Hematopoietic multipotent progenitor cell treated with erythropoietin and hydrocortisone succinate and interleukin-3 and kit ligand, for 17 days (in vitro differentiated cells): Measurements from ENCODE around the gene FOXC2.

Source experiments
- DNase-seq: peaks from one replicate; pipeline ENCODE4 v3.0.0-alpha.2; 2015; ENCODE audit warnings: low spot score

The FOXC2 gene

DNA sequence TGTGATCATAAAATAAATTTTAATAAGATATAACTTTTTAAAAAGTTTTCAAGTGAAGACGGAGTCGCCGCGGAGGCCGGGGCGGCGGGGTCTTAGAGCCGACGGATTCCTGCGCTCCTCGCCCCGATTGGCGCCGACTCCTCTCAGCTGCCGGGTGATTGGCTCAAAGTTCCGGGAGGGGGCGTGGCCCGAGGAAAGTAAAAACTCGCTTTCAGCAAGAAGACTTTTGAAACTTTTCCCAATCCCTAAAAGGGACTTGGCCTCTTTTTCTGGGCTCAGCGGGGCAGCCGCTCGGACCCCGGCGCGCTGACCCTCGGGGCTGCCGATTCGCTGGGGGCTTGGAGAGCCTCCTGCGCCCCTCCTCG lies at the start of gene FOXC2:
TSS of gene FOXC2 (plus strand) at position 229 of the 365 bp plus-strand sequence. CDS start 507 bp downstream, outside the sequence.
- no peak for DNase-seq

DNA sequence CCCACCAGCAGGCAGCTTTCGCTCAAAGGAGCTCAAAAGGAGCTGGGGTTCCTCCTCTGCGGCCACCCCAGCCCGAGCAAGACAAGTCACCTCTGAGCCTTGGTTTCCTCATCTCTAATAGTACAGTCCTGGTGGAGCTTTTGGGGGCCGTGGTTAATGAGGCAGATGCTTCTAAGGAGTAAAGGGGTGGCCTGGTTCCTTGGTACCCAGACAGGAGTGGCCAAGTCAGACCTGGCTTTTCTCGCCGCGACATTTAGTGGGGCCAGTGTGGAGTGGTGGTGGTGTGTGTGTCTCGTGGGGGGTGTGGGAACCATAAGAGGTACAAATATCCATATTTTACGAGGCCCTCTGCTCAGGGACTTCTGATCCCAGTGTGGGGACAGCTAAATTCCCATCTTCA lies 49.6 kb upstream of the FOXC2 start:
- no peak for DNase-seq

DNA sequence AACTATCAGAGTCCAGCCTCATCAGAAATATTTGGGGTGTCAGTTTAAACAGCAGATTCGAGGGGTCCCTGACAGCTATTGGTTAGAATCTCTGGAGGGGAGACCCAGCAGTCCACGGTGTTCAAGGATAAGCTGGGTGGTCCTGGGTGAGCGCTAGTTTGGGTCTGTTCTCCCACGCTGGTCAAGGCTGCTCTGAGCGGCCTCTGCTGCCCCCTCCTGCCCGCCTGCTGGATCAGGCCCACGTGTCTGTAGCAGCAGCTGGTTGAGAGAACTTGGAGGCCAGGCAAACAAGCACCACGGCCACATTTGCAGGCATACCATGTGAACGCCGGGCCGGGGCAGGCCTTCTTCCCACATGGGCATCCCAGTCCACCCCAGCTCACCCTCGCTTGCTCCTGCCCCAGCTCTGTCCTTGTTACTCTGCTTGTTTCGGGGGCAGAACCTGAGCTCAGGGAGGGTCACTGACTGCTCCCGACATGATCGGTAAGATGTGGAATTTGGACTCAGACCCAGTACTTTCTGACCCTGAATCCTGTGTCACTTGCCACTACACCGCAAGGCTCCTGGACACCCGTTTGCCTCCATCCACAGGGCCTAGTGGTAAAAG lies 48.9 kb upstream of the FOXC2 start:
- DNase-seq, result no peak

DNA sequence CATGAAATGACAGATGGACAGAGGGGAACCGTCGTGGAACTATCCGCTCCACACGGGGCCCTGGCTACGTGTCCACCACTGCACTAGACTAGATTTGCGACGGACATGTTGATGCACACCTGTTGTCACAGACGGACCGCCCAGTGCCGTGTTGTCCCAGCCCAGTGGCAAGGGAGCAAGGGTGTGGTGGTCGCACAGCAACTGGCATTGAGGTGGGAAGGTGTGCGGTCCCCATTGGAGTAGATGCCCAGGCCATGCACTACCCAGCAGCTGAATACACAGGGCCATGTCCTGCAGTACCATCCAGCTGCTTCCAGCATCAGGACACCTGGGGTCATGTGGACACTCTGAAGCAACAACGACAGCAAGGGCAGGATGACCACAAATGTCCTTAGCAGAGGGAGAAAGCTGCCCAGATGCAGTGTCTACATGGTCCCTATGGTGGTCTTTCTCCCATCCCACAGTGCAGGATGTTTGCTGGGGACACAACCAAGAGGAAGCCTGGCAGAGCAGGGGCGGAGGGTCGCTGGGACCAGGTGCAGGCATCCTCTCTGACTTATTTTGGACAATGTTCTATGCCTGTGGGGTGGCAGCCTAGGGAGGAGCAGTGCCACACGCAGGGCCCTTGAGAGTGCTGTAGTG lies 47.5 kb upstream of the FOXC2 start:
- DNase-seq, result no peak

DNA sequence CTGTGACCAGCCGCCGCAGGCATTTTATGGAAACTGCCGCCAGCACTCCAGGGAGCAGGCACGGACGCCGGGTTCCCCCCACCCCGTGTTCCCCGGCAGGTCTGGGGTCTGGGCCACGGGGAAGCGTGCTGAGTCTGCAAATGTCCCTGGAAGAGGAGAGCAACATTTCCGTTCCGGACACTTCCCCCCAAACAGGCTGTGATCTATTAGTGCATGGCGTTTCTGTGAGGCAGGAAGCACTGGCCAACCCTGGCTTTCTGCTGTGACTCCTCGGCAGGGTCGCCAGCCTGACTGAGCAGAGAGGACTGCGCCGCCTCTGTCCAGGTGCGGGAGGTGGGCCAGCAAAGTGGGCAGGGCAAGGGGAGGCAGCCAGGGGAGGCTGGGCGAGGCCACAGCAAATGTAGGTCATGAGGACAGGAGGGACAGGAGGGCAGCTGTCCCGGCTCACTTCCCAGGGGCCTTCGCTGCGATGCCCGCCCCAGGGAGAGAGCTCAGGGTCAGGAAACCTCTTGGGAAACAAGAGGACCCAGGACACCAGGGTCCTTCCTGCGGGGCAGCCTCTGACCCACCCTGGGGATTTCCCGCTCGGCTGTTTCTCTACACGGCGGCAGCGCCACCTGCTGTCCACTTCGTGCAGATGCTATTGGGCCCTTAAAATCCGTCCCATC lies 46.8 kb upstream of the FOXC2 start:
- DNase-seq, result peak; percentile 45

DNA sequence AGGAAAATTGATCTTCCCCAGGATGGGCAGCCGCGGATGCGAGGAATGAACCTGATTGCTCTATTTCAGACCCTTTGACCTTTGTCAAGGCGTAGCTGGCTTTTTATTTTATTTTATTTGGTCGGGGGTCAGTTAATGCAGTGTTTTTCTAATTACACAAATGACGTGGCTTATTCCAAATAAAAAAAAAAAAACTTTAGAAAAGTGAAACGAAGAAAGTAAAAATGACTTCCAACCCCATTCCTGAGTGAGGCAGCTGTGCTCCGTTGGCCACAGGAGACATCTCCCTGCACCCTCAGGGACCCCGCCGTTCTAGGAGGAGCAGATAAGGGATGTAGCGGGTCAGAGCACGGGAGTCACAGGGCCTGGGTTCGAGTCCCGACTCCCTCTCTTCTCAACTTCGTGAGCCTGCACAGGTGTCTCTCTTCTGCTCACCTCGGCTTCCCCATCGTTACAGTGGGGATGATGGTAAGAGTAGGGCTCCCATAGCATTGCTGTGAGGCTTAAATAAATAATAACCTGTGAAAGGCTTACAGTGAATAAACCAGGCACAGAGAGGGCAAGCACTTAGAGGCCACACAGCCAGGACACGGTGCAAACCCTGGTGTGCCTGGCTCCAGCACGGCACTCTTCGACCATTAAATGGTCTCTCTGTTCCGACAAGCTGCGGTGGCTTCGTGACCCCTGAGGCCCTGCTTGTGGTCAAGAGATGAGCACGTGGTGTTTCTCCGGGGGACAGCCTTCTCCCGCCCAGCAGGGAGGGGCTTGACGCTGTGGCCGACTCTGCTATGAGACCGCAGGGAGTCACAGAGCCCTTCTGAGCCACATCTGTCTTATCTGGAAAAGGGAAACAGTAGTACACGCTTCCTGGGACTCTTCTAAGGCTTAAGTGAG lies 46.1 kb upstream of the FOXC2 start:
- no peak for DNase-seq

DNA sequence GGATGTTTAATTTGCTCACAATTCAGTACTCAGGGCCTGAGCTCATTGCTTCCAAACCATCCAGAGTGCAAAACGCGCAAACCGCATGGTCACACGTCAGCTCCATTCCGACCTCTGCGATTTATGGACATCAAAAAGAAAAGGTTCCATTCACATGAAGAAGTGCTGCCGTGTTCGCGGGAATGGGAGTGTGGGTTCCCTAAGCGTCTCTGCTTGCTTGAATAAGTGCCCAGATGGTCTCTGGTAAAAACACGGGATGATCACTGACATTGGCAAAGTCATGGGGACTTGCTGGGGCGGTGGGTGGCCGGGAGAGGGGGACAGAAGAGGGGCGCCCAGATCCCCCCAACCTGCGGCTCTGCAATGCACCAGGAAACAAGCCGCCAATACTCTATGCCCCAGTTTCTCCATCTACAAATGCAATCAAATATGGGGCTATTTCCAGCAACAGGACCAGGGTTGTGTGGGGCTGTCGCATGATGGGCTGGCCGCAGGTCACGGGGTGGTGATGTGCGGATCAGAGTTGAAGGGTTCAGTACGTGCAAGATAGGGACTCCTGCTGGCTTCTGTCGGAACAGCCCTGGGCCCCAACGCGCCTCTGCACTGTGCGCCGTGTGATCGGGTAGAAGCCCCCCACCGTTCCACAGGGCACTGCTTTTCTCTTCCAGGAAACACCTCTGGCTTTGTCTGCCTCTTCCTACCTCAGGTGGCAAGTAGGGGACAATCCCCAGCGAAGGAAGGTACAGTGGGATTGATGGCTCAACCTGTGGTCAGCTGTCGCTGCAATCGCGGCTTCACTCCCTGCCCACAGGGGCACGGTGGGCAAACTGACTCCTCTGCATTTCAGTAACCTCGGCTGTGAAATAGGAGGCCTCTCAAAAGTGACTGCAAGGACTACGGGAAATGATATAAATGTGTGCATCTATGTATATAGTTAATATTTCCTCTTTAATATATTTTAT lies 45.1 kb upstream of the FOXC2 start:
- no peak for DNase-seq

DNA sequence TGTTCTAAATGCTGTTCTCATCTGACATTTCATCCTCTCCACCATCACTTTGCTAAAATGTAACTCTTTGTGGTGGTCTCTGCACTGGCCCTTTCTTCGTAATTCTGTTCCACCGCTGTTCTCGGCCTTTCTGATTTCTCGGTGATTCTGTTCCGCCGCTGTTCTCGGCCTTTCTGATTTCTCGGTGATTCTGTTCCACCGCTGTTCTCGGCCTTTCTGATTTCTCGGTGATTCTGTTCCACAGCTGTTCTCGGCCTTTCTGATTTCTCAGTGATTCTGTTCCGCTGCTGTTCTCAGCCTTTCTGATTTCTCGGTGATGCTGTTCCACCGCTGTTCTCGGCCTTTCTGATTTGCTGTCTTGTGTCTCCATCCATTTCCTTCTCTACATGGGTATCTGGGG lies 44.0 kb upstream of the FOXC2 start:
- DNase-seq, result no peak

DNA sequence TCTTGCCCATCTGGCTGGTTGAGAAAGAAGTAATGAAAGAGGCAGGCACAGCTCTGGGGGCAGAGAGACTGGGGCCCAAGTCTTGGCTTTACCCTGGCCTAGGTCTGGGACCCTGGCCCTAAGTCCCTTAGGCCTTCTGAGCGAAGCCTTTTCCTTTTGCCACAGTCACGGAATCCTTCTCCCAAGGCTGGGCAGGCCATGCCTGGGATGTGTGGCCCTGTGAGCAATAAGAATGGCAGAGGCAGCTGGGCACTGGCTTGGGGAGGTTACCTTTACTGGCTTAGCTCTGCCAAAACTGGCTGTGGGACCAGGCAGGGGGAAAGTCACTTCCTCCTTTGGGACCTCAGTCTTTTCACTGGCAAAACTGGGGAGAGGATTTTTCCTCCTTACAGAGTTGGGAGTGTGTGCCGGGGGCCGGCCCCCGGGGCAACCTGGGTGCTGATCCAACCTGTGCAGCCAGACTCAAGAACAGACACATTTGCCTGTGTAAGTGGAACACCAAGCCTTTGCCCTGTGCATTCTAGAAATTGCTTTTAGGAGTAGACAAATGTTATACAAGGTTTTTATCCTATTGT lies 43.4 kb upstream of the FOXC2 start:
- no peak for DNase-seq

DNA sequence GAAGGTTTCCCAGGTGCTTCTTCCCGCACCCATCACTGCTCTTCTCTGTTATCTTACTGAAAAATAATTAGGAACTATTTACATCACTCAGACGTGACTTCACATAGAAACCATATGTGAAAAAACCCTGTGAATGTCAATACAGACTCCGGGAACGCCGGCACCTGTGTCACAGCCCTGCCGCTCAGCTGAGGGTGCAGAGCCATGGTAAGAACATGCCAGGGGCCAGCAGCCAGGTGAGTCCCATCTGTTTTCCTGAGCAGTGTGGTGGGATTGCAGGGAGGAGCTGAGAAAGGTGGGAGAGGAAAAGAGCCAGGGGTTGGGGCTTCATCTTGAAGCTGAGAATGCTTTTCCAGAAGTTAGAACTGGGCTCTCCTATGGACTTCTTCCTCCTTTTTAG lies 42.6 kb upstream of the FOXC2 start:
- no peak for DNase-seq

DNA sequence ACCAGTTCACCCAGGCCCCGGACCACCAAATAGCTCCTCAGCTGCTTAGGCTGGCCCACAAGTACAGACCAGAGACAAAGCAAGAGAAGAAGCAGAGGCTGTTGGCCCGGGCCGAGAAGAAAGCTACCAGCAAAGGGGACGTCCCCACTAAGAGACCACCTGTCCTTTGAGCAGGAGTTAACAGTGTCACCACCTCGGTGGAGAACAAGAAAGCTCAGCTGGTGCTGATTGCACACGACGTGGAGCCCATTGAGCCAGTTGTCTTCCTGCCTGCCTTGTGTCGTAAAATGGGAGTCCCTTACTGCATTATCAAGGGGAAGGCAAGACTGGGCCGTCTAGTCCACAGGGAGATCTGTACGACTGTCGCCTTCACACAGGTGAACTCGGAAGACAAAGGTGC lies 40.9 kb upstream of the FOXC2 start:
- DNase-seq, result no peak

DNA sequence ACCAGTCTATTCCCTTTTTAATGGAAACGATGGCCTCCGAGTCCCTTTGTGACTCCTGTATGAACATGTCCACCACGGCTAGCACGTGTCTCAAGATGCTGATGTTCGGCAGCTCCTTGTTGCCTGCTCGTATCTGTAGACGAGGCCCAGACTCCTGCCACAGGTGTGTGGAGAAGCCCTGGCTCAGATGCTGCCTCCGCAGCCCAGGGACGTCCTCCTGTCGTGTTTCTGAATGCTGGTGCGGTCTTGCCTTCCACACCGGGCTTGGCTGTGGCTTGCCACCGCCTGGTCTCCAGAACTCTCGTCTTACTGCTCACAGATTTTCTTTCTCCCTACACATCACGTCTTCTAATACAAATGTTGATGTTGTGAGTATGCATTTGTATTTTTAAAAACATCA lies 39.3 kb upstream of the FOXC2 start:
- no peak for DNase-seq

DNA sequence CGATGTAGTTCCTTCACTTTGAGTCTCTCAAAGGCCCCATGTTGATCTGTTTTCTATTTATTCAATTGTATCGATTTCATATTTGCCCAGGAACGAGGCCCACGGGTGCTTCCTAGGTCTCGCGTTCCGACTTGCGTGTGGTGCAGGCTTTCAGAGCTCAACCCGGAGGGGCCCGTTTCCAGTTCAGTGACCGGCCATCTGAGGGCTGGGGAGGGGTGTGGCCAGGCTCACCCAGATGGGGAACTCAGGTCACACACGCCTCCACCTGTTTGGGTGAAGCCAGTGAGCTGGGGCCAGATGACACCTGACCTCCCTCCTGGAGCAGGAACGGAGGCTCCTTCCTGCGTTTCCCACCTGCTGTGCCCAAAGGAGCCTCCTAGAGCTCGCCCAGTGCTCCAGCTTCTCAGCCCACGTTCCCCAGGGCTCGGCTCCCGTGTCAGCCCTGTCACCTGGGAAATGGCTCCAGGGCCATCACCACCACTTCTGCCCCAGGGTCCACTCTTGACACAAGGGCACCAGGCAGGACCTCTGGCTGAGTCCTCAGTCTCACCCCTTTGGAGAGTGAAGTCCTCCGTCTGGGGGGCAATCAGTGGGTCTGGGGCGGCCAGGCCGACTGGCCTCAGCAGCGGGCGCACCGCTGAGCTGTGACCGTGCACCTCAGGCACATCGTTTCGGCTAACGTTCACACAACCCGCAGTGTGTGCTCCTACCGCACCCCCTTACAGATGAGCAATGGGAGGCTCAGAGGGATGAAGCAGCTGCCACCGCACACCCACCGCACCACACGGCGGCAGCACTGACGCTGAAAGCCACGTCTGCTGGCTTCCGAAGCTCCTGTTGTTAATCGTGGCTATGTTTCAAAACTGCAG lies 38.3 kb upstream of the FOXC2 start:
- DNase-seq, result no peak

DNA sequence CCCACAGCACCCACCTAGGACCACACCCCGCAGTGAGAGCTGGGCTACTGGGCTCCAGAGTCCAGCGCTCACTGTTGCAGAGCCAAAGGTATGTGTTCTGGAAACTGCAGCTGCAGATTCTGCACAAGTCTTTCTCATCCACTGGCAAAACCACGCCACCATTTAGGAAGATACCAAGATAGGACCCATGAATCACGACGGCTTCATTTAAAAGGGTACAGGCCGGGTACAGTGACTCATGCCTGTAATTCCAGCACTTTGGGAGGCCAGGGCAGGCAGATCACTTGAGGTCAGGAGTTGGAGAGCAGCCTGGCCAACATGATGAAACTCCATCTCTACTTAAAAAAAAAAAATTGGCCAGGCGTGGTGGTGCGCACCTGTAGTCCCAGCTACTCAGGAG lies 37.5 kb upstream of the FOXC2 start:
- no peak for DNase-seq

DNA sequence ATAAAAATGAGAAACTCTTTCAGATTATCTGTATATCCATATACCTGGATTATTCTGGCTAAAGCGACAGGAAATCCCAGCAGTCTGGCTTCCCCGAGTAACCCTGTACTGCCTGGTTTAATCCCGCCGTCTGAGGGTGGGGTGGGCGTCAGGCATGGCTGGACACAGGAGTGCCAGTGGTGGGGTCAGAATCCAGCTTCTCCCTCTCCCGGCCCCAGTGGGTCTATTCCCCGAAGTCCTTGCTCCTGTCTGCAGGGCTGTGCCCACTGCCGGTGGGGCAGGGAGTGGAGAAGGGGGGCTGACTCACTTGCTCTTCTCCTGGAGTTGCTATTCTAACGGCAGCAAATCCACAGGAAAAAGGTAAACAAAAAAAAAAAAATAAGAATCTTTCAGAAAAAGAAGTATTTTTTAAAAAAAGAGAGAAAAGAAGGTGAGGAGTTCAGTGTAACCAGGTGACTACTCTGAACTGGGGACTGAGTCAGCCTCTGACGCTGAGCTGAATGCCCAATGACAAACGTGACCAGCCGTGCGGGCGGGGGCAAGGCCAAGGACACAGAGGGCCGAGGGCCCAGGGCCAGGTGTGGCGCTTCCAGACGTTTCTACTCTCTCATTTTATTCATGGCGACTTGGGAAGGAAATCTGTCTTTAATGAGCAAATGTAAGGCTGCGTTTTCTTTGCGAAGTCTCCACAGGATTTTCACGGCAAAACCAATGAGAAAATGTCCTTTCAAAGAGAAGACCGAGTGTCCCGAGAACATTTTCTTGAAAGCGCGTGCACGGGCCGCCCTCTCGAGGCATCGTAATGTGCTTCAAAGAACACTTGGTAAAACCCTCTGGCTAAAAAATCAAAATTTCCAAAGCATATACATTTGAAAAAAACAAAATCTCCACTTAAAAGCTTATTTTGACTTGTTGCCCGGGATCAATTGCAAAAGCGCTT lies 36.1 kb upstream of the FOXC2 start:
- no peak for DNase-seq

DNA sequence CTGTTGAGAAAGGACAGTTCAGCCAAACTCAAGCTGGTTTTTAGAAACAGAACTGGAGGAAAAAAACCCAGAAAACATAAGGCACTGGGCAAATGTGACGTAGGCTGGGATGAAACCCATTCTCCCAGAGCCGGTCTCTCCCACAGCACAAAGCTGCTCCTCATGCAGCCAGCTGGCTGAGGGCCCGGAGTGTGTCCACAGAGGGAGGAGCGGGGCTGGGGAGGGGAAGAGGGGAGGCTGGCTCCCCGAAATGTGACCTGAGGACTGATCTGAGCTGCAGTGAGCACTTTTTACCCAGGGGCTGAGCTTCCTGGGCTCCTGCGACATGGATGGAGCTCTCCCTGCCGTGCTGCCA lies 35.5 kb upstream of the FOXC2 start:
- DNase-seq, result no peak

DNA sequence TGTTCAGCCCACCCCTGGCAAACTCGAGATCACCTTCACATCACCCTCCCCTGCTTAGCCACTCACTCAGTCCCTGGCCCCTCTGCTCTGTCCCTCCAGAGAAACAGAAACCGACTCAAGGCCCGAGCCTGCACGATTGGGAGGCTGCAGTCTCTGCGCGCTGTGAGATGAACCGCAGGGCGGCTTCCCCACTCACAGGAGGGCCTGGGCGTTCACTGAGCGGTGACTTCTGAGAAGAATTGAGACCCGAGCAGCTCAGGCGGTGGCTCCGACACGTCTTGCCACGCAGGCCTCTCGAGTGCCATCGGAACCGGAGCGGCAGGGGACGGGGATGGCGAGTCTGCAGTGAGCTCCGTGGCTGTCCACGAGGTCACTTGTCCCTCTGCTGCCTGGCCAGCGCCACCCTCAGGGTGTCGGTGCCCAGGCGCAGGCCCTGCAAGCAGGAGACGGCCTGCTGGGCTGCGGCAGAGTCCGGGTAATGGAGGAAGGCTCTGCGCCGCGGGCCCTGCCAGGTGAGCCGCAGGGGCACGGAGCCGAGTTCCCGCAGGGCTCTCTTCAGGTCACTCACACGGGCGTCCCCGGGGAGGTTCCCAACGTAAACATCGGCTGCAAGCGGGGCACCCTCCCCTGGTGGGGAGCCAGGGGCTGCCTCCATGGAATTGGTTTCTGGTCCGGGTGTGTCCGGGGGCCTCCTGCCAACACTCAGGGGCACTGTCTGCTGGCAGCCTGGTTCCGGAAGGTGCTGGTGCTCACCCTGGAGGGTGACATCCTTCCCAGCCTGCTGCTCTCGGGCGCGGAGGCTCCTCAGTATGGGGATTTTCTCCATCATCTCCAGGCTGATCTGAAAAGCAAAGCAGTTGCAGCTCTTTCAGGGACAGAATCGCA lies 34.7 kb upstream of the FOXC2 start:
- DNase-seq, result no peak

DNA sequence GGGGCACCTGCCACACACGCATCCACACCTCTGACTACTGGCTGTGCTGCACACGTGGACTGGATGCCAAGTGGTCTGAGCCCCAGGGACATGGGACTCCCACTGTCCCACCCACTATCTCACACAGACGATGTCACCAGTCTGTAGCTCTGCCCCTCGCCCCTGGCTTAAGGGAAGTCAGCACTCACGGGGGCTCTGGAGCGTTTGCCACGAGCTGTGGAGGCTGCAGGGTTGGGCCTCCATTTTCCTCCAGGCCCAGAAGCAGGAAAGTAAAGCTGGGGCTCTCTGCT lies 34.2 kb upstream of the FOXC2 start:
- no peak for DNase-seq
